Measurements from ENCODE around the gene GPER1.

GRCh38 chr7:1100386-1100785 lies 12.5 kb downstream of the GPER1 start:
- TF ChIP-seq POLR2AphosphoS5 (IDR thresholded peaks at IDR 0.05; ENCODE audit: low read depth) (no peak), EZH2 (IDR thresholded peaks at IDR 0.05; ENCODE audit: low read depth, unreplicated experiment) (no peak), CTCF (conservative IDR thresholded peaks at IDR 0.05; ENCODE audit: low read depth in 2 of 2) (no peak), JUNB (IDR thresholded peaks at IDR 0.05; ENCODE audit: unreplicated experiment) (no peak), ZNF331 (CRISPR knock-in tag; IDR thresholded peaks at IDR 0.05; ENCODE audit: low read depth) (no peak), CREB1 (CRISPR knock-in tag; IDR thresholded peaks at IDR 0.05; ENCODE audit: low read depth) (no peak), ZNF114 (CRISPR knock-in tag; IDR thresholded peaks at IDR 0.05) (no peak), EZH2phosphoT487 (IDR thresholded peaks at IDR 0.05; ENCODE audit: unreplicated experiment) (no peak), NANOG (IDR thresholded peaks at IDR 0.05; ENCODE audit: borderline replicate concordance) (no peak)
- TF ChIP-seq, protein P1, sequence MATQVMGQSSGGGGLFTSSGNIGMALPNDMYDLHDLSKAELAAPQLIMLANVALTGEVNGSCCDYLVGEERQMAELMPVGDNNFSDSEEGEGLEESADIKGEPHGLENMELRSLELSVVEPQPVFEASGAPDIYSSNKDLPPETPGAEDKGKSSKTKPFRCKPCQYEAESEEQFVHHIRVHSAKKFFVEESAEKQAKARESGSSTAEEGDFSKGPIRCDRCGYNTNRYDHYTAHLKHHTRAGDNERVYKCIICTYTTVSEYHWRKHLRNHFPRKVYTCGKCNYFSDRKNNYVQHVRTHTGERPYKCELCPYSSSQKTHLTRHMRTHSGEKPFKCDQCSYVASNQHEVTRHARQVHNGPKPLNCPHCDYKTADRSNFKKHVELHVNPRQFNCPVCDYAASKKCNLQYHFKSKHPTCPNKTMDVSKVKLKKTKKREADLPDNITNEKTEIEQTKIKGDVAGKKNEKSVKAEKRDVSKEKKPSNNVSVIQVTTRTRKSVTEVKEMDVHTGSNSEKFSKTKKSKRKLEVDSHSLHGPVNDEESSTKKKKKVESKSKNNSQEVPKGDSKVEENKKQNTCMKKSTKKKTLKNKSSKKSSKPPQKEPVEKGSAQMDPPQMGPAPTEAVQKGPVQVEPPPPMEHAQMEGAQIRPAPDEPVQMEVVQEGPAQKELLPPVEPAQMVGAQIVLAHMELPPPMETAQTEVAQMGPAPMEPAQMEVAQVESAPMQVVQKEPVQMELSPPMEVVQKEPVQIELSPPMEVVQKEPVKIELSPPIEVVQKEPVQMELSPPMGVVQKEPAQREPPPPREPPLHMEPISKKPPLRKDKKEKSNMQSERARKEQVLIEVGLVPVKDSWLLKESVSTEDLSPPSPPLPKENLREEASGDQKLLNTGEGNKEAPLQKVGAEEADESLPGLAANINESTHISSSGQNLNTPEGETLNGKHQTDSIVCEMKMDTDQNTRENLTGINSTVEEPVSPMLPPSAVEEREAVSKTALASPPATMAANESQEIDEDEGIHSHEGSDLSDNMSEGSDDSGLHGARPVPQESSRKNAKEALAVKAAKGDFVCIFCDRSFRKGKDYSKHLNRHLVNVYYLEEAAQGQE (IDR thresholded peaks at IDR 0.05; ENCODE audit: unreplicated experiment): no peak
